ENCODE data around the gene NRCAM.

Gene NRCAM

DNA sequence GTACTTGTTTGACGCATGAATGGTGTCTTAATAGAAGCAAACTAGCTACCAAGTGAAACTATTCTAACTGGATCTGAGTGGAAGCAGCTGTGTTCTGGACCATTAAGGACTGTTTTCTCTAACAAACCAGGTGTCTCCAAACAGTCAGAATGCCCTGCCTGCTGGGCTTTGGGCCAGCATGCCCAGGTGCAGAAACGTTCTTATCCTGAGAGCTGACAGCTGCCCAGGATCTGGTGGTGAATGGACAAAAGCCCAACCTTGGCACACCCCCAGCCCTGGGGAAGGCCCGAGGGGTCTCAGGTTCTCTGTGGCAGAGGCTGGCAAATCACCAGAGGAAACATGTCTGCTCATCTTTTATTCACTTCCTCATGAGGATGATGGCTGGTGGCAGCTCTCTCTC, 277.8 kb downstream of the NRCAM start:
- no peak overlapping the region for H3K4me3 ChIP-seq (ENCODE audit: low read length)
- TF ChIP-seq, protein P1, sequence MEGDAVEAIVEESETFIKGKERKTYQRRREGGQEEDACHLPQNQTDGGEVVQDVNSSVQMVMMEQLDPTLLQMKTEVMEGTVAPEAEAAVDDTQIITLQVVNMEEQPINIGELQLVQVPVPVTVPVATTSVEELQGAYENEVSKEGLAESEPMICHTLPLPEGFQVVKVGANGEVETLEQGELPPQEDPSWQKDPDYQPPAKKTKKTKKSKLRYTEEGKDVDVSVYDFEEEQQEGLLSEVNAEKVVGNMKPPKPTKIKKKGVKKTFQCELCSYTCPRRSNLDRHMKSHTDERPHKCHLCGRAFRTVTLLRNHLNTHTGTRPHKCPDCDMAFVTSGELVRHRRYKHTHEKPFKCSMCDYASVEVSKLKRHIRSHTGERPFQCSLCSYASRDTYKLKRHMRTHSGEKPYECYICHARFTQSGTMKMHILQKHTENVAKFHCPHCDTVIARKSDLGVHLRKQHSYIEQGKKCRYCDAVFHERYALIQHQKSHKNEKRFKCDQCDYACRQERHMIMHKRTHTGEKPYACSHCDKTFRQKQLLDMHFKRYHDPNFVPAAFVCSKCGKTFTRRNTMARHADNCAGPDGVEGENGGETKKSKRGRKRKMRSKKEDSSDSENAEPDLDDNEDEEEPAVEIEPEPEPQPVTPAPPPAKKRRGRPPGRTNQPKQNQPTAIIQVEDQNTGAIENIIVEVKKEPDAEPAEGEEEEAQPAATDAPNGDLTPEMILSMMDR (conservative IDR thresholded peaks at IDR 0.05; ENCODE audit: low read length), result no peak
- DNase-seq (ENCODE audit: low read depth), result no peak

DNA sequence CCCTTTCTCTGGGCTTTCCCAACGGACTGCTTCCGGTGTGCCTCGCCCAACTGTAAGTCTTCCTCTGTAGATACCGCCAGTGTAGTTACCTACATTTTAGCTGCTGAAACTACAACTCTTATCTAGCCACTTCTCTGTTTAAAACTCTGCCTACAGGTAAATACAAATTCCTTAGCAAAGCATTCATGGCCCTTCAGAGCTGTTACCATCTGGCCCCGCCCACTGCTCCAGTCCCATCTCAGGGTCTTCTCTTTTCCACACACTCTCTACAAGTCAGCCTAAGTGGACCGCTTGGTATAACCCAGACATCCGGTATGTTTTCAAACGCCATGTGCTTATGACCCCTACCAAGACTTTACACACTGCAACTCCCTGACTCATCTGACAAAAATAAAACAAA, 285.1 kb downstream of the NRCAM start:
- TF ChIP-seq, protein P1 (conservative IDR thresholded peaks at IDR 0.05; ENCODE audit: low read length), result no peak
- DNase-seq (ENCODE audit: low read depth), result no peak
- no peak overlapping the region for H3K4me3 ChIP-seq (ENCODE audit: low read length)

DNA sequence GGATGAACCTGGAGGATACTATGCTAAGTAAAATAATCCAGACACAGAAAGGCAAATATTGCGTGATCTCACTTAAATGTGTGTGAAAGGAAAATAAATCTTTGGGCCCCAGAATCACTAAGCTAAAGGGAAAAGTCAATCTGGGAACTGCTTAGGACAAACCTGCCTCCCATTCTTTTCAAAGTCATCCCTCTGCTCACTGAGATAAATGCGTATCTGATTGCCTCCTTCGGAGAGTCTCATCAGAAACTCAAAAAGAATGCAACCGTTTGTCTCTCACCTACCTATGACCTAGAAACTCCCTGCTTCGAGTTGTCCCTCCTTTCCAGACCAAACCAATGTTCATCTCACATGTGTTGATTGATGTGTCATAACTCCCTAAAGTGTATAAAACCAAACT, 286.0 kb downstream of the NRCAM start:
- TF ChIP-seq, protein P1 (conservative IDR thresholded peaks at IDR 0.05; ENCODE audit: low read length), result no peak
- DNase-seq (ENCODE audit: low read depth), result no peak
- H3K4me3 ChIP-seq (ENCODE audit: low read length), result no peak overlapping the region

DNA sequence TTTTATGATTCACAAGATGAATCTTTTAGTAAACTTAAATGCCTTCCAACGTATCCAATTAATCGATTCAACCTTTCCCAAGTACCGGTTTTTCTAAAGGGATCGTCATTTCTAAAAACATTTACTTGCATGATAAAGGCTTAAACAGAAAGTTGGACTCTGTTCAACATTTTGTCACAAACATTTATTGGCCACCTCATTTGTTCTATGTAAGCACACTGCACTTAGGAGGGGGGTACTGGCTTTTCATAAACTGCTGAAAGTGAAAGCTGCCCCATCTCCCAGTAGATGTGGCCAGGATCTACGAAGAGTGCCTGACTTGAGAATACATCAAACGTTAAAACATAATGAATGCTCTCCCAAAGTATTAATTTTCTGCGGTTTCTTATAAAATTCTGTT, 288.8 kb downstream of the NRCAM start:
- peak overlapping the region; percentile 0; the same call in 1 of the 2 replicates for H3K4me3 ChIP-seq (ENCODE audit: low read length)
- TF ChIP-seq, protein P1 (conservative IDR thresholded peaks at IDR 0.05; ENCODE audit: low read length), result no peak
- DNase-seq (ENCODE audit: low read depth), result peak; percentile 15

DNA sequence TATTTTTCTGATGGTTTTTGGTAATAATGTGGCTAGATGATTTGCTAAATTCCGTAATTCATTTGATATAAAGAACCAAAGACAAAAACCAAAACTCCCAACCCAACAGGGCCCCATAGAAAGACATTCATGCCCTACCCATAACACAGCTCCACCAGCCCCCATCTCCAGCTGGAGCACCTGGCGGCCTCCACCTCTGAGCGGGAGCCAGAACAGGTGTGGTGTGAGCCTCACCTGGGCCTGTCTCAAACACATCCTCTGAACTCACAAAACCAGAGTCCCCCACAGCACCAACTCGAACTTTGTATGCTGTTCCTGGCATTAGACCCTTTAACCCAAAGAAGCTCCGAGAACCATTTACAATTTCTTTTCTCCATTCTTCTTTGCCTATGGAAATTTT, 289.5 kb downstream of the NRCAM start:
- H3K4me3 ChIP-seq (ENCODE audit: low read length), result no peak overlapping the region
- TF ChIP-seq, protein P1 (conservative IDR thresholded peaks at IDR 0.05; ENCODE audit: low read length), result no peak
- DNase-seq (ENCODE audit: low read depth), result no peak

DNA sequence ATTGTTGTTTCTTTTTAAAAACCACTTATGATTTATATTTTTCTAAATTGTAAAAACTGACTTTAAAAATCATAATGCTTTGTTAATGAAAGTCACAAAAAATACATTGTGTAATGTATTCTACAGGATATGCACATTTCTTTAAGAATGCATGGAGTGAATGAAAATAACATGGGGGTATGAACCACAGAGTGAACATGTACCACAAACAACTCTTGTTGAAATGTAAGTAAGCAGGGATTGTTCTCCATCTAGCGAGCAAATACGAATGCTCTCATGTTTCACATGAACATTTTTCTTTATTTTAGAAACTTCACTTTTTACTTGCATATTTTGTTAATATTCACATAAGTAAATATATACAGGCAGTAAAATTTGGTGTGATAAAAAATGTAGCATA, 290.5 kb downstream of the NRCAM start:
- no peak for DNase-seq (ENCODE audit: low read depth)
- no peak overlapping the region for H3K4me3 ChIP-seq (ENCODE audit: low read length)
- TF ChIP-seq, protein P1 (conservative IDR thresholded peaks at IDR 0.05; ENCODE audit: low read length), result no peak

DNA sequence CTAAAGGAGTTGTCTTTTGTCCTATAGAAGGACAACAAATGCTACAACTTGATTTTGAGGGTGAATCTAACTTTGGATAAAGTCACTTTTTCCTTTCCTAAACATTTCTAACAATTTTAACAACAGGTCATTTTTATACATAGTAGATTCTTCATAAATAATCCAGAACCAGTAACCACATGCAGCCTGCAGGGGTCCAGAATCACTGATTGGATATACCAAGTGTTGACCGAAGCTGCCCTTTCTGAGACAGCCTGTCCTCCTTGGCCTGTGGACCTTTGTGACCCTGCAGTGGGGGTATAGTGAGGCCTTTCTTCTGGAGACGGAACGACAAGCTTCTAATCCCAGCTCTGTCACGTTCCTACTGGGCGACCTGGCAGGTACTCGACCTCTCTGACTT, 291.3 kb downstream of the NRCAM start:
- DNase-seq (ENCODE audit: low read depth), result no peak
- TF ChIP-seq, protein P1 (conservative IDR thresholded peaks at IDR 0.05; ENCODE audit: low read length), result no peak
- no peak overlapping the region for H3K4me3 ChIP-seq (ENCODE audit: low read length)
